ENCODE data around the gene CCDC40. TPM values are rescaled to one million over a fixed set of nuclear protein-coding genes. Genes with fewer than 3 reads are reported as not detected.
"Not testable (repeated sequence)": the region's sequence is repeated elsewhere in the genome, so short reads cannot be mapped to it uniquely, and the experiment has no call there.

CCDC40 gene
- total RNA-seq, 2 experiments from 2014 or later, result 2.6 to 2.7 TPM

DNA sequence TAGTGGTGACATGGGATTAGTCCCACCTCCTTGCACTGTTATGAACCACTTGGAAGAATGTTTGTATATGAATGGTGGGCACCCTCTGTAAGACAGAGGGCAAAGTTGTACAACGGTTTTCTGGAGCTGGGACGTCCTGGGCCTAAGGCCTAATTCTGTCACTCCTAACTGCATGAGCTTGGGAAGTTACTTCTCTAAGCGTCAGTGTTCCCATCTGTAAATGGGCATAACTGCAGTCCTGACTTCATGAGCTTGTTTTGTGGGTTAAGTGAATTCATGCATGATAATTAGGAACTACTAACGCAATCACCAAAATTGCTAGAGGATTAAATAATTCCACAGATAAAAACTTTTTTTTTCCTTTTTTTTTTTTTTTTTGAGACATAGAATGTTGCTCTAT, 2.6 kb upstream of the CCDC40 start:
- CTCF ChIA-PET, result interaction anchor here (0.7 to 2.3 kb wide), 8 partner anchors 13 to 1896 kb away, joined by 3 to 7 read pairs (median 3); partner anchors contain the start of gene GAA
- POLR2A ChIA-PET, result interaction anchor here (0.7 kb wide), 1 partner anchor 232 kb away, joined by 5 read pairs; no protein-coding TSS in a partner anchor

DNA sequence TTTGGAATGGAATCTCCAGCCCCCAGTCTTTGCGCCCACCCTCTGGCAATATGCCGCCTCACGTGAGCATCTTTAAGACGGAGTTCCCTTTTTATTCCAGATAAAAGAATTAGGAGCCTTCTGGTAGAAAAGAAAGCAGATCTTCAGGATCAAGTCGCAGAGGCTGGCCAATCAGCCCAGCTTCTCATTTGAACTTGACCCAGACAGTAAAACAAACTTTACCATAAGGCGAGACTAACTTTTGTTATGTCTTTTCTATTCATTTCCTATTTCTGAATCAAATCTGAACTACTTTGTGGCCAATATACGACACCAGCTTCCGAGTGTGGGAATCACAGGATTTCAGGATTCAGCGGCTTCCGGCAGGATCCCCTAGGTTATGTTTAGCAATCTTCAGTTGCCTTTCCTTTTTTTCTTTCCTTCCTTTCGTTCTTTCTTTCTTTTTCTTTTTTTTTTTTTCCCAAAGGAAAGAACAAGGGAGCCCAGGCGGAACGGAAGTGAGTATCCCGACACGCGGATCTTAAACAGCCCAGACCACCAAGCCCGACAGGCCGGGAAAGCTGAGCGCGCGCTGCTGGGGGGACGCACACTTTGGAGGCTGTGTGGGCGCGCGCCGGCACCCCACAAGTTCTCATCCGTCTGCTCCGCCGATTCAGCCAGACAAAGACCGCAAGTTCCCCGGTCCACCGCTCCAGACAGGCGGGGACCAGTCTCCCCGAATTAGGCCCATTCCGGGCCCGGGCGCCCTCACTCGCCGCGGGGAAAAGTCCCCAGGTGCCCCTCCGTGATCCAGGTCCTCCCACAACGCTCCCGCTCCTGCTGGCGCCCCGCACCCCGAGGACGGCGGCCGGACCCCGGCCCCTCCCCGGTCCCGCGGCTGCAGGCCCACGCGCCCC, 1.4 kb upstream of the CCDC40 start:
- ChIA-PET POLR2A (no interaction called here), CTCF (interaction anchor here (1.6 to 2.3 kb wide), 2 partner anchors 27 to 30 kb away, joined by 7 read pairs; no protein-coding TSS in a partner anchor)

GRCh38 chr17:80035687-80035936, 830 bp upstream of the CCDC40 start, which contains the start of gene TBC1D16:
TSS of gene TBC1D16 (minus strand) at chr17:80035872. CDS start at chr17:80013547, 22,325 bp downstream.
- POLR2A ChIA-PET, result no interaction called here
- CTCF ChIA-PET, result no interaction called here

GRCh38 chr17:80036715-80037477, 454 bp downstream of the CCDC40 start:
- POLR2A ChIA-PET, result no interaction called here
- CTCF ChIA-PET, result interaction anchor here (0.5 kb wide), 1 partner anchor 31 kb away, joined by 3 read pairs; no protein-coding TSS in a partner anchor

- ChIA-PET CTCF (interaction anchor here (0.8 to 1.1 kb wide), 2 partner anchors 35 to 38 kb away, joined by 3 to 5 read pairs; no protein-coding TSS in a partner anchor), POLR2A (no interaction called here)
These were observed 7.5 kb downstream of the CCDC40 start for GRCh38 chr17:80043963-80044362.

- ChIA-PET POLR2A (no interaction called here), CTCF (interaction anchor here (1.1 to 1.3 kb wide), 2 partner anchors 37 to 56 kb away, joined by 3 read pairs; partner anchors contain the start of gene GAA)
These were observed 9.3 kb downstream of the CCDC40 start for GRCh38 chr17:80045703-80046102.

DNA sequence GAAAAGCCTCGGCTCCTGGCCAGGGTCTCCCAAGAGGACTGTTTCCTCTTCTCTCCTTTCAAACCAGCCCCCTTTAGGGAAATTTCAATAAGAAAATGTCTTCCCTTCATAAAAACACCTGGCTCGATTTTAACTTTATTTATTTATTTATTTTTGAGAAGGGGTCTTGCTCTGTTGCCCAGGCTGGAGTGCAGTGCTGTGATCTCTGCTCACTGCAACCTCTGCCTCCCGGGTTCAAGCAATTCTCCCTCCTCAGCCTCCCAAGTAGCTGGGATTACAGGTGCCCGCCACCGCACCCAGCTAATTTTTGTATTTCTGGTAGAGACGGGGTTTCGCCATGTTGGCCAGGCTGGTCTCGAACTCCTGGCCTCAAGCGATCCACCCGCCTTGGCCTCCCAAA, 10.3 kb downstream of the CCDC40 start:
- CTCF ChIA-PET, POLR2A ChIA-PET: not testable (repeated sequence)

GRCh38 chr17:80047176-80047575, 10.7 kb downstream of the CCDC40 start:
- CTCF ChIA-PET, result no interaction called here
- POLR2A ChIA-PET, result no interaction called here

DNA sequence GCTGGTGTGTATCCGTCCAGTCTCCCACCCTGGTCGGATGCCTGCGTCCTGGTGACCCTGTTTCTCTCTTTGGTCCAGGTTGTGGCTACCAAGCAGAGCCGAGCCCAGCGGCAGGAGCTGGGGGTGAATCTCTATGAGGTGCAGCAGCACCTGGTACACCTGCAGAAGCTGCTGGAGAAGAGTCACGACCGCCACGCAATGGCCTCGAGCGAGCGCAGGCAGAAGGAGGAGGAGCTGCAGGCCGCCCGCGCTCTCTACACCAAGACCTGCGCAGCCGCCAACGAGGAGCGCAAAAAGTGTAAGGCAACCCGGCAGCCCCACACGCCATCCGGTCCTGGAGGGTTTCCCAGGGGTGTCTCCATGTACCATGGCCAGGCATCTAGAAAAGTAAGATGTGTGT, 13.5 kb downstream of the CCDC40 start:
- CTCF ChIA-PET, result no interaction called here

GRCh38 chr17:80050706-80051105, 14.3 kb downstream of the CCDC40 start:
- CTCF ChIA-PET, result interaction anchor here (0.6 kb wide), 1 partner anchor 907 kb away, joined by 4 read pairs; no protein-coding TSS in a partner anchor
- POLR2A ChIA-PET, result no interaction called here

More for the DNA sequence above, 13.5 kb downstream of the CCDC40 start:
- POLR2A ChIA-PET, result no interaction called here

DNA sequence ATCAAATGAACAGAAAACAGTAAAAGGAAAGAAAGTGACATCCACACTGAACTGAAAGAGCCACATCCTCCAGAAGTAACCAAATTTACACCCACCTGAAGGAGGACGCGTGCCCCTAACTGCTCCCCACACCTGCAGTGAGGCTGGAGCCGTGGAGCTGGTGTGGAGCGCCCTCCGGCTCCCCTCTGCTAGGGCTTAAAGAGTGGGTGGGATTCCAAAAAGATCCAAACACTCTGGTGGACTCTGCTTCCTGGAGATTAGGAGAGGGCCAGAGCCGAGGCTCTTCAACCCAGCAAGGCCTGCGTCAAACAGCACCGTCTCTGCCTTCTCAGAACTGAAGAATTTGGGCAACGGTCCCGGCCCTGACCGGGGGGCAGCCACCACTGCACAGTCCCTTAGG, 15.2 kb downstream of the CCDC40 start:
- ChIA-PET POLR2A (no interaction called here), CTCF (interaction anchor here (0.6 kb wide), 1 partner anchor 908 kb away, joined by 4 read pairs; no protein-coding TSS in a partner anchor)

GRCh38 chr17:80053102-80053501, 16.7 kb downstream of the CCDC40 start:
- ChIA-PET CTCF (no interaction called here), POLR2A (no interaction called here)

GRCh38 chr17:80055597-80055996, 19.2 kb downstream of the CCDC40 start:
- CTCF ChIA-PET, result interaction anchor here (1.3 kb wide), 1 partner anchor 47 kb away, joined by 3 read pairs; no protein-coding TSS in a partner anchor
- POLR2A ChIA-PET, result no interaction called here

DNA sequence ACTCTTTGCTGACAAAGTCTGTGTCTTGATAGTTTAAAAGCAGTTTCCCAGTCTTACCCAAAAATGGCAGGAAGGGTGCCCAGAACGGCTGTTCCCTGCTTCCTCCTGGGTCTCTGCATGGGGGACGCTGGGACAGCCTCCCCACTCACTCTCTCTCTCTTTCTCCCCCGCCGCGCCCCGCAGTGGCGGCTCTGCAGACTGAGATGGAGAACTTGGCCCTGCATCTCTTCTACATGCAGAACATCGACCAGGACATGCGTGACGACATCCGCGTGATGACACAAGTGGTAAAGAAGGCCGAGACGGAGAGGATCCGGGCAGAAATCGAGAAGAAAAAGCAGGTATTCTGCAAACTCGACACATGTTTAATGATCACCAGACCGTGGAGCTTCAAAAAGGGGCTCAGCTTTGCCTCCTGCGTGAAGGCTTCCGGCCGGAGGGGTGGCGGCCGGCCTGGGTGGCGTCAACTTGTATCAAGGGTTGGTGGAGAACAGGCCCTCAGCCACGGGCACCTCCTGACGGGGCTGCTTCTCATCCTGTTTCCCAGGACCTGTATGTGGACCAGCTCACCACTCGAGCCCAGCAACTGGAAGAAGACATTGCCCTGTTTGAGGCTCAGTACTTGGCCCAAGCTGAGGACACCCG, 22.0 kb downstream of the CCDC40 start:
- ChIA-PET POLR2A (no interaction called here), CTCF (interaction anchor here (1.6 kb wide), 1 partner anchor 50 kb away, joined by 6 read pairs; no protein-coding TSS in a partner anchor)

- ChIA-PET POLR2A (no interaction called here), CTCF (interaction anchor here (1.1 kb wide), 1 partner anchor 52 kb away, joined by 3 read pairs; no protein-coding TSS in a partner anchor)
These were observed 24.2 kb downstream of the CCDC40 start for GRCh38 chr17:80060644-80061043.

DNA sequence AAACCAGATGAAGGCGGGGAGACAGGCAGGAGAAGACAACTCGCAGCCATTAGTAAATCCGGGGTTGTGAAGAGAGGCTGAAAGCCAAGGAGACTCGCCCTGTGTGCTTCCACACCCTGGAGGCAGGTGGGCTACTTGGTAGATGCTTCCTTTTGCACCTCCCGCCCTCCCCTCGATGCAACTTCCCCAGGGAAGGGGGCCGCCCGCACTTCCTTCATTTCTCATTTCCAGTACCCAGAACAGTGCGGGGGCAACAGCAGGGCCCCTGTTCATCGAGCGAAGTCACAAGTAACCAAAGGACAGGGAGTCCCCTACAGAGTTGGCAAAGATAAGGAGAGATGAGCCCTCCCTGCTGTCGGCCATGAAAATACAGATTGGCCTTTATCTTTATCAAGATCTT, 25.0 kb downstream of the CCDC40 start:
- POLR2A ChIA-PET, result no interaction called here
- CTCF ChIA-PET, result no interaction called here

- POLR2A ChIA-PET, result no interaction called here
- CTCF ChIA-PET, result no interaction called here
These were observed 27.6 kb downstream of the CCDC40 start for GRCh38 chr17:80063830-80064585.

DNA sequence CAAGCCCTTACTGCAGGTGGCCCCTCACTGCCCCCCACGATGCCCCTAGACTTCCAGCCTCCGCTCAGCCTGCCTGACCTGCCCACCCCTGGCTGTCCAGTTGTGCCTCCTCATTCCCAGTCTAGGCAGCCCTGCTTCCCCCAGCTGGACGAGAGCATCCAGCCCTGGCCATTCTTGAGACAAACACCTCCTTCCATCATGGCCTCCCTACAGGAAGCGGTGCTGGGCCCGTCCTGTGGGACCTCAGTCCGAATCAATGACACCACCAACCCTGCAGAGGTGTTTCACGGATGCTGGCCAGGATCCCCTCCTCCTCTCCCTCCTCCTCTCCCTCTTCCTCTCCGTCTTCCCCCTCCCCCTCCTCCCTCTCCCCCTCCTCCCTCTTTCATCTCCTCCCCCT, 28.3 kb downstream of the CCDC40 start:
- CTCF ChIA-PET, result no interaction called here
- POLR2A ChIA-PET, result no interaction called here

- CTCF ChIA-PET, result no interaction called here
- POLR2A ChIA-PET, result no interaction called here
These were observed 29.2 kb downstream of the CCDC40 start for GRCh38 chr17:80065478-80066170.
